Stimulated activated CD4-positive, alpha-beta T cell treated with anti-CD3 and anti-CD28 coated beads, Interleukin-4, amount 100 ng/mL, for 4 hours (primary cell): Measurements from ENCODE around the gene COL27A1.

ENCODE experiments used
- DNase-seq, 2 experiments: peaks; one replicate each; pipeline ENCODE4 v3.0.0-alpha.2; 2020

The COL27A1 gene

DNA sequence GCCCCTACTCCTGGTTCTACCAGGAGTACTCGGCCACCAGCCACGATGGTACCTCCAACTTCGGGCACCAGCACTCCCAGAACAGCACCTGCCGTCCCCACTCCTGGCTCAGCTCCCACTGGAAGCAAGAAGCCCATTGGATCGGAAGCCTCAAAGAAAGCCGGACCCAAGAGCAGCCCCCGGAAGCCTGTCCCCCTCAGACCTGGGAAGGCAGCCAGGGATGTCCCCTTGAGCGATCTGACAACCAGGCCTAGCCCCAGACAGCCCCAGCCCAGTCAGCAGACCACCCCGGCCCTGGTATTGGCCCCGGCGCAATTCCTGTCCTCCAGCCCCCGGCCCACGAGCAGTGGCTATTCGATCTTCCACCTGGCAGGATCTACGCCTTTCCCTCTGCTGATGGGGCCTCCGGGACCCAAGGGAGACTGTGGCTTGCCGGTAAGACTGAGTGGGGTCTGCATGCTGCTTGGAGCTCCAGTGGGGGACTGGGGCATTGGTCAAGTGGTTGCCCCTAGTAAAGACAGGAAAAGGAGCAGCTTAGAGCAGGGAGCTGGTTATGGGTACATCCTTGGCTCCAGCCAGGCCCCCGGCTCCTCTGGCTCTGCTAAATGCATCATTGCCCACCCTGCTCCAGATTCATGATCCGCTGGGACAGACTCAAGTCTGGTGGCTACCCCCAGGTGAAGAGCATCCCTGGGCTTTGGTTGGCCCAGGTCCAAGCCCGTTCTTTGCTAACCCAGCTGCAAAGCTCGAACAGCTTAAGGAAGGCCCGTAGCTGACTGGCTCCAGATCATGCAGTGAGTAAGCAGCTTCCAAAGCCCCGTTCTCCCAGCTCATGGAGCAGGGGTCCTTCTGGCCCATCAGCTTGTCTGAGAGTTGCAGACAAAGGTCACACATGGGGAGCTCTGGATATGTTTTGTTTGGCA is 14.0 kb downstream of the COL27A1 start:
- DNase-seq: no peak

DNA sequence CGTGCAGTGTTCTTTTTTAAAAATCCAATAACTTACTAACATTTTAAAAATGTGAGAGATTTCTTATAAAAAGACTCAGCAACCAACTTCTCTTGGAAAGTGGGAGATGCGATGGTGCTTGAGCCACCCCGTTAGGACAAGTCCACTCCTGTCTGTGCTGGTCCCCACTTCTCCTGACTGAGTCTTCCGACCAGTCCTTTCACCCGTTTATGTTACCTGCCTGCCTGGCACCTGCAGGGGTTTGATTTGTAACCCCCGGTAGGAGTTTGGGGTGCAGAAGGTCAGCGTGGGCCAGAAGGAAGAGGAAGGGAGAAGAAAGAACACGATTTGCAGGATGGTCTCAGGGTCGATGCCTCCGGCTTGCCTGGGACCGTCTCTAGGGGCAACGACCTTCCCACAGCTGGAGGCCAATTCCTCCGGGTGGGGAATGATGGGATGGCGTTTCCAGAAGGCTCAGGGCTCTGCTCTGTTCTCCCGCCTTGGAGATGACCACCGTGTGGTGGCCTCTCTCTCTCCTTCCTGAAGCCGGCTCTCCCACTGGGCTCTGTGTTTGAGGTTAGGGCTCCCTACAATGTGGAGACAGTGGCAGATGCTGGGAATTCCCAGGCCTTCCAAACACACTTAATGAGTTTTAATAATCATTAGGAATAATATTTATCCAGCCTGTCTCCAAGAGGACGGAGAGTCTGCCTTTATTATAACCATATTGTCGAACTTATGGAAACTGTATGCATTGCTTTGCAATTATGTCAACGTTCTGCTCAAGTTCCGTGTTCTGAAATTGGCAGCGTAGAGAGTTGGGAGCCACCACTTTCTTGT is 14.8 kb downstream of the COL27A1 start:
- DNase-seq: no peak

DNA sequence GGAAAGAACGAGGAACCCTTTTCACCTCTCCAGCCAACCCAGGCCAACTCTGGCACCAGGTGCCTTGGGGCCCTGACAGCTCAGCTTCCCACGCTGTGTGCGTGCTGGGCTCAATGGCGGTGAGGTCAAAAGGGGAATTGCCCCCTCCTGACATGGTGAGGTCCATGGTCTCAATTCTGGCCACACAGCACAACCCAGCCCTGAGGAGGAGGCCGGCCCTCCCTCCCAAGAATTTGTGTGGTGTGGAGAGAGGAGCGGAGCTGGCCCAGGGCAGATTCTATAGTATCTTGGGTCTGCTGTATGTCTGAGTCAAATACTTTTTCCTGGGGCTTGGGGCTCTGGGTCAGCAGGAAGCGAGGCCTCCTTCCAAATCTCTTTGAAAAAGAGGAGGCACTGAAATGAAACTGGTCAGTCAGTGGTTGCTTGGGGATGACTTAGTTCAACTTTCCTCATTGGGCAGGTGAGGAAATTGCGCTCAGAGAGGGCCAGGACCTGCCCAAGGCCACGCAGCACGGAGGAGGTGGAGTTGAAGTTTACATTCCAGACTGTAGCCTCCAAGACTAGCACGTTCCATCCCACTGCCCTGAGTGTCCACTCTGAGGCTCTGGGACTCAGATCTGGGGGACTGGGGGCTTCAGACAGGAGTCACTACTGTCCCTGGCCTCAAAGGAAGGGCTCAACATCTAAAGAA is 15.6 kb downstream of the COL27A1 start:
- no peak for DNase-seq

DNA sequence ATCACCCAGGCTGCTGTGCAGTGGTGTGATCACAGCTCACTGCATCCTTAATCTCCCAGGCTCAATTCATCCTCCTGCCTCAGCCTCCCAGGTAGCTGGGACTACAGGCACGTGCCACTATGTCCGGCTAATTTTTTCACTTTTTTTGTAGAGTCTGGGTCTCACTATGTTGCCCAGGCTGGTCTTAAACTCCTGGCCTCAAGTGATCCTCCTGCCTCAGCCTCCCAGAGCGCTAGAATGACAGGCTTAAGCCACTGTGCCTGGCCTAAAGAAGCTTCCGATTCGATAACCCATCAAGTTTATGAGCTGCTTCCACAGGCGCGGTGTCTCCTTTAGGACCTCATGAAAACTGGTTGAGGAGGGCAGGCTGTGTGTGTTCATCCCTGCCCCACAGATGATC is 16.2 kb downstream of the COL27A1 start:
- no peak for DNase-seq

DNA sequence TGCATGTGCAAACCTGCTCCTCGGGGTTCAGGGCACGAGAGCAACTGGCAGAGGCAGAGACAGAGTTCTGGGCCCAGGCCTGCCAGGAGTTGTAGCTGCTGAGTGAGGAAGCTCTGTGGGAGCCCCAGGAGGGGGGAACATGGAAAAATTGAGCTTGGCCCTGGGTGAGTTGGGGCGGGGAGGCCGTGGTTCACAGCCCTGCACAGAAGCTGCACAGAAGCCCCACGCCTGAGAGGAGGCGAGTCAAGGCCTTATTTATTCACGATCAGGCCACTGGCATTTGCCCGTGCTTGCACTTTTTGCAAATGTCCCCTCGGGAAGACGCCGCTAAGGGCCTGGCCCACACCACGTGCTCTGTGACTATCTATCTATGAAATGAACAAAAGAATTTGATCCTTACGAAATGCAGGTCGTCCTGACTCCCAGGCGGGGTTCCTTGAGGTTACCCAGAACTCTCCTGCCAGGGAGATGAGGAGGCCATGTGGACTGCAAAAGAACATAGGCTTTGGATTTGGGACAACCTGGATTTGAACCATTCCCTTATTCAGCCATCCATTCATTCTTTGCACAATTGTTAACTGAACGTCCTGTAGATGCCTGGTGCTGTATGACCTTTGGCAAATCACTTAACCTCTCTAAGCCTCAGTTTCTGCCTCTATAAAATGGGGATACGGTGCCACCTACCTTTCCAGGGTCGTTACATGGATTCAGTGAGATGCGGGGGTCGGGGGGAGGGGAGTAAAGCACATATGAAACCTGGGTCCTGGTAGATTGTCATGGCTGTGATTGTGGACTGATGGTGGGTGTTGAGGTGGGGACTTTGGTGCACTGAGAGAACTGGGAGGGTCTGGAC is 17.9 kb downstream of the COL27A1 start:
- no peak for DNase-seq

DNA sequence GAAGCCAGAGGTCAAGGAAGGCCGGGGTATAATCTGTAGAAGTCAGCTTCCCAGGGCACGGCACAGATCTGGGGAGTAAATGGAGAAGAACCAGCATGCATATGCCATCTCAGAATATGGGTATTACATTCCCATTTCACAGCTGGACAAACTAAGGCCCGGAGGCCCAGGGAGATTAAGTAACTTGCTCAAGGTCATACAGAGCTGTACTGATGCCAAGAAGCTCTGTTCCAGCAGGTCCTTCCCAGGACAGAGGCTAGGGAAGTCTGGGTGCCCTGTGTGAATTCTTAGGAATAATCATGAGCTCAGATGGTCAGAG is 19.2 kb downstream of the COL27A1 start:
- no peak for DNase-seq

DNA sequence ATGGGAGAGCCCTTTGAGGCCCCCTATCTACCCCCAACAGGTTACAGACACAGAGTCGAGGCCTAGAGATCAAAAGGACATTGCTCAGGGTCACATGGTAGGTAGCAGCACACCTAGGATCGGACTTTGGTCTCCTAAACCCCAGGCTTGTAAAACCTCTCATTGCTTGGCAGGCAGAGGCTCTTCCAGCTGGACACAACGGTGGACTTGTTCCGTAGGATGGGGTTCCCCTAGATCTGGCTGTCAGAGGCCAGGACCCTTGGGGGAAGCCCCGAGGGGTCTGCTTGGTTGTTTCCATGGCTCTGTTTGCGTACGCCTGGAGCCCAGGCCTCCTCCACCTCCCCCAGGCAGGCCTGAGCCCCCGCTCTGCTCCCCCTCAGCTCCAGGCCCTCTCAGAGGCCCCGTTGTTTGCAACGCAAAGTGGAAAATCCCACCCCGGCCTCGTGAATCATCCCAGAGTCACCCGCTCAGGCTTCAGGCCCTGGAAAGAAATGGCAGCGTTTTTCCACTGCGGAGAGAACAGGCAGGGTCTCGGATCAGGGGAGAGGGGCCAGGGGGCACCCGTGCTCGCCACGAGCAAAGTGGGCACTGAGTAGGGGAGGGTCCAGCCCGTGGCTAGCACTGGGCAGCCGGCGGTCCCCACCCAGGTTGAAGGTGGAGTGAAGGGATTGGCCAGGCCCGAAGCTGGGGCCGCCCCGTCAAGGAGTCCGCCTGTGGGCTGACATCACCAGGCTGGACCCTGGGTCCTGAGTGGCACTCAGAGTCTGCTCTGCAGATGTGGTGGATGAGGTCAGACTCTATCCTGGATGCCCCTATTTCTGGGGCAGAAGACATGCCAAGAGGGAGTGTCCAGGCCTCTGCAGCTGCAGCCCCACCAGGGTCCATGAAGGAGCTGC is 19.8 kb downstream of the COL27A1 start:
- DNase-seq: no peak

DNA sequence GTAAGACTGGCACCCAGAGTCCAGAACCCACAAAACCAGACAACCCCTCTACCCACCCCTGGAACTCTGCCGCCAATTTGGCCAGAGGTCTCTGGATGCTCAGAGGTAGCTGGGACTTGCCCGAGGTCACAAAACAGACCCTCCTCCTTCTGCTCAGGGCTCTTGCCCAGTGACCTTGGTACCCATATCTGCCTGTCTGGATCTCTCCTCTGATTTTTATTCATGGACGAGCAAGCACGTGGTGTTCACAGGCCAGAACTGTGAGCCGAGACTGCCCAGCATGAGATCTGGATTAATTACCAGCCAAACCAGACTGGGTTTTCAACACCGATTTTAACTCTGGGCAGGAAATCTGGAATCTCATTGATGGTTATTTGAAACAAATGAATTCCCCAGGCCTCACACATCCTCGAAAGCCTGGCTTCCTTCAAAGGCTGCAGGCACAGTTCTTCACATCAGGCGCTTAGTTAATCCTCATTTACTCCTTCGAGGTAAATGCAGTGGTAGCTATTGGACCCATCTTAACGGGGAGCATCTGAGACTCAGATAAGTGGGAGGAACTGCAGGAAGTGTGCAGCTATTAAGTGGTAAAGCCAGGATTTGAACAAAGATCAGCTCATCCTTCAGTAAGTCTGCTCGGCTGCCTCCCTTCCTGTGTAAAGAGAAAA is 21.4 kb downstream of the COL27A1 start:
- no peak for DNase-seq

DNA sequence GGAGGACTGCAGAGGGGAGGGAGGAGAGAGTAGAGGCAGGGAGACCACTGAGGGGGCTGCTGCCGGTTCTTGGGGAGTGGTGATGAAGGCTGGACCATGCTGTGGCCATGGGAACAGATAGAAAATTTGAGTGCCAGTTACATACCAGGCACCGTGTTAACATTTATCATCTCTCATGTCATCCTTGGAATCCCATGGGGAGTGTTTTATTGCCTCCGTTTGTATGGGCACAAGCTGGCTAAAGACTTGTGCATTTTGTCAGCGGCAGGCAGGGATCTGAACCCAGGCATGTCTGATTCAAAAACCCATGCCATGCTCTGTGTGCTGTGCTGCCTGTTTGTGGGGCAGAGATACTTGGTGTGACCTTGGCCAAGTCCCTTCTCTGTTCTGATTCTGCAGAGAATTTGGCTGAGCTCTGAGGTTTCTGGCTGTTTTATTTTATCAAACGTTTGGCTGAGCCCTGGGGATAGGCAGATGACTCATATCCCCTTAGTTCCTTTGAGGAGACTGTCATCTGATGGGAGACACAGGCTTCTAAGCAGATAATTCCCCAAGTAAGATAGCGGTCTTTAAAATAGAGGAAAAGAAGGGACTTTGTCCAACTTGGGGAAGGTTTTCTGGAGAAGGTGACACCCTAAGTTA is 22.2 kb downstream of the COL27A1 start:
- no peak for DNase-seq

DNA sequence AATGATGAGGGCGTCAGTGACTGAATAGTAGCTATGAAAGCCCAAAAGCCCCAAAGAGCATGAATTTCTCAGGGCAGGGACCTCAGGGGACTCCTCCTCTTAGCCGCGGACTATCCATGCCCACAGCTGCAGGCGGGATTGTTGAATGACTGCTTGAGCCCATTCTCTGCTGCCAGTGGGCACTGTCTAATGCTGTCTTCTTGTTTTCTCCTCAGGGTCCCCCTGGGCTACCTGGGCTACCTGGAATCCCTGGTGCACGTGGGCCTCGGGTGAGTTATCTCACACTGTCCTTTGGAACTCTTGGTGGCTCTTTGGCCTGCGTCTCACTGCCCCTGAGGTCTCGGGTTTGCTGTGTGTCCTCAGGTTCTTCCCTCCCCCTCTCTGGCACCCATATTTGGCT is 22.7 kb downstream of the COL27A1 start:
- DNase-seq: no peak

DNA sequence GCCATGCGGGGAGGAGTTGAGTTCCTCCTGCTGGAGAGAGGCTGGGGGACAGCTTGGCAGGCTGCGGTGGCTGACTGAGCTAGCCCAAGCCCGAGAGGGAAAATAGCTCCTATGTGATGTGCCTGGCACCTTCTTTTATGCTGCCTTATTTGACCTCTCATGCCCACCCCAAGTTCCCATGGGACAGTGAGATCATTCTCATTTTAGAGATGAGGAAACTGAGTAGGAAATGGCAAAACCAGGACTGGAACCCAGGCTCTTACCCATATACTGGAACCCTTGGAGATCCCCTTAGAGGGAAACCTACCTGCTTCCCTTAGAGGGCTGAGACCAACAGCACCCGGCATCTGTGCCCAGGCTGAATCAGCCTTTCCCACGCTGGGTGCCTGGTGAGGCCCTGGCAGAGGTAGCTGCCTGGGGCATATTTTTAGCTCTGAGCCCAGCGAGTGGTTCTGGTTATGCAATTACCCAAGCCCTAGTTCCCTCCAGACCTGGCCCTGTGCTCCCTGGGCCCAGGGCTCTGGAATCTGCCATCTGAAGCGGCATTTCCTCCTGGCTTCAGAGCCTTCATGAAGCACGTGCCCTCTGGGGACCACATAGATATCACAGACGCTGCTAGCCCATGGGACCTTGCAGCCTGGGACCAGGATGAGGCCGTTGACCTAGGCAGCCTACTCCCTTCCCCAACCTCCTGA is 23.6 kb downstream of the COL27A1 start:
- no peak for DNase-seq

DNA sequence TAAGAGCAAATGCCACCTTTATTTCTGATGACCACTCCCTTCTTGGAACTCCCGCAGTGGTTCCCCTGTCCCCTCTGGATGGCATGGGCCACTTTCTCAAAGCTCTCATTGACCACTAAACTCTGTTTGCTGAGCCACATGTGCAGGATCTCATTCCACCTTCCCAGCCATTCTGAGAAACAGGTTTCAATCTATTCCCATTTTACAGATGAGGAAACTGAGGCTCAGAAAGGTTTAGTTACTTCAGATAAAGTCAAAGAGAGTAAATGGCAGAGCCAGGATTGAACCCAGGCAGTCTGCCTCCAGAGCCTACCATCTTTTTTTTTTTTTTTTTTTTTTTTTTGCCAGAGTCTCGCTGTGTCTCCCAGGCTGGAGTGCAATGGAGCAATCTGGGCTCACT is 24.2 kb downstream of the COL27A1 start:
- DNase-seq: no peak

DNA sequence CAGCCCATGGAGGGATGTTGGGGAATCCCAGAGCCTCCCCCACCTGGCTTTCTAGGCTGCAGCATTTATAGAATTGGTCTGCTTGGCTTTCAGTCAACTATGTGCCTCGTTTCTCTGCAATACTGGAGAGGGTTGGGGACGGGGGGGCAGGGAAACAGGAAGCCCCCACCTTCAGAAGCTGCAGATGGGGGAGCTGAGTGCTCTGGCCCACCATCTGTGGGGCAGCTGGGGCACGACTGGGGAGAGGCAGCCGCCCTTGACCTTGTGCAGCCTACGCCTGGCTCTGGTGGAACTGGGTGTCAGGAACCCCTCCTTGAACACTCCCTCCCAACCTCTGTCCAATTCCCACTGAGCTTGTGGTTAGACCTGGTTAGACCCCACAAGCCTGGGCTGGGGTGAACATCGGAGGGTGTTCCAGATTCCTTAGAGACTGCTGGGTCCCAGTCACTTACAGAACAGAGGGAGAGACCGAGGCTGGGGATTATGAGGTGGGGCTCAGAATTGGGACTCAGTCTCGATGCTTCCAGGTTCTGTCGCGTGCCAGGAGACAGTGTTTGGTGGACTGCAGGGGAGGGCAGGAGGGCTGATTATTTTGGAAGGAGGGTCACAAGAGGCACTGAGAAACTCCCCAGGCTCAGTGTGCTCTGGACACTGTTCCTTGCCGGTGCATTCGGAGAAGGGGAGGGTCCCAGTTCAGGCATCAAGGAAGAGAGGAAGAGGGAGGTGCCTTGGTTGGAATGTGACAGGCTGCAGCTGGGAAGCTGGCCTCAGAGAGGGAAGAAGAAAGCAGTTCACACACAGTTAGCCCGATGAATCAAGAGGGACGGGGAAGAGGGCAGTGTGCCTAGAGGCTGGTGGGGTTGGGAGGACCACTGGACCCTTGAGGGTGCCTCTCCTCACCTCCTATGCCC is 25.6 kb downstream of the COL27A1 start:
- no peak for DNase-seq

DNA sequence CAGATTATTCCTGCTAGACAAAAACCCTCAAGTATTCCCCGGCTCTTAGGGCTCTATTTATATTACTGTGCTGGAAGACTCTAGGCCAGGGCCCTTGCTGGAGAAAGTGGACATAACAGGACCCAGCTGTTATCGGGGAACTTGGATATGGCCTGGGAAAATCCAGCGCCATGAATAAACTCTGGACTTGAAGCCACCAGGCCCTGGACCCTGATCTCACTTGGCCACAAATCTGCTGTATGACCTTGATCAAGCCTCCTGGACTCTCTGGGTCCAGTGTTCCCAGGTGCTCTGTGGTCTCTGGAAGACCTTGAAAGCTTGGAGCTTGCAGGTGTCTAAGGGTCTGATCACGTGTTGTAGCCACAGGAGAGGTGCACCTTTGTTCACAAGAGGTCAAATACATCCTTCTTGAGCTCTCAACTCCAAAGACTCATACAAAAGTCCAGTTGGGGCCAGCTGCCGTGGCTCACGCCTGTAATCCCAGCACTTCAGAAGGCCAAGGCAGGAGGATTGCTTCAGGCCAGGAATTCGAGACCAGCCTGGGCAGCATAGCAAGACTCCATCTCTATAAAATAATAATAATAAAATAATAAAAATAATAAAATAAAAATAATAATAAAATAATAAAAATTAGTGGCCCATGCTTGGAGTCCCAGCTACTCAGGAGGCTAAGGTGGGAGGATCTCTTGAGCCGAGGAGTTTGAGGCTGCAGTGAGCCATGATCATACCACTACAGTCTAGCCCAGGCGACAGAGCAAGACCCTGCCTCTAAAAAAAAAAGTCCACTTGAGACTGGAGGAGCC is 26.5 kb downstream of the COL27A1 start:
- no peak for DNase-seq

DNA sequence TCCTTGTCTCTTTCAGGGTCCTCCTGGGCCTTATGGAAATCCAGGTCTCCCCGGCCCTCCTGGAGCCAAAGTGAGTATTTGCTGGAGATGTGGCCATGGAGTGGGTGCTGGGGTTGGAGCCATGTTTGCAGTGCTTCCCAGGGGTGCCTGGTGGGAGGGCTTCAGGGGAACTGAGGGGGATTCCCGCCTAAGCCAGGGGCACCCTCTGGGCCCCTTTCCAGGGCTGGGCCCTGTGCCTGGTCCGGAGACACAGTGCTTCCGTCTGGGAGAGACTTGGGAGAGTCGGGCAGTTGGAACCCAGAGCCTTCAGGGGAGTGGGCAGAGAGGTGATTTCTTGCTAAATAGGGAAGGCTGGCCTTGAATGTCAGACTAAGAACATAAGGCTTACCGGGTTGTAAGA is 27.7 kb downstream of the COL27A1 start:
- DNase-seq: no peak

DNA sequence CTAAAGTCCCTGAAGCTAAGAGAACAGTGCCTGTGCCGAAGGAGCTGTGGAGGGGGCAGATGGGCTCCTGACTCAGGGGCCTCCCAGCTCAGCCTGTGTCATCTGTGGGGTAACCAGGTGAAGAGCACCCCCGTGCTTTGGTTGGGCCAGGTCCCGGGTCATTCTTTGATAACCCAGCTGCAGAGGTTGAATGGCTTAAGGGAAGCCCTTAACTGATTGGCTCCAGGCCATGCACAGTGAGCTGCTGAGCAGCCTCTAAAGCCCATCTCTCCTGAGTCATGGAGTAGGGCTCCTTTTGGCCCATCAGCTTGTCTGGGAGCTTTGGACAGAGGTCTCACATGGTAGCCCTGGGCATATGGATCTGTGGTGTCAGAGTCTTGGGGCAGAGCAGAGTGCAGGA is 28.7 kb downstream of the COL27A1 start:
- DNase-seq: no peak

DNA sequence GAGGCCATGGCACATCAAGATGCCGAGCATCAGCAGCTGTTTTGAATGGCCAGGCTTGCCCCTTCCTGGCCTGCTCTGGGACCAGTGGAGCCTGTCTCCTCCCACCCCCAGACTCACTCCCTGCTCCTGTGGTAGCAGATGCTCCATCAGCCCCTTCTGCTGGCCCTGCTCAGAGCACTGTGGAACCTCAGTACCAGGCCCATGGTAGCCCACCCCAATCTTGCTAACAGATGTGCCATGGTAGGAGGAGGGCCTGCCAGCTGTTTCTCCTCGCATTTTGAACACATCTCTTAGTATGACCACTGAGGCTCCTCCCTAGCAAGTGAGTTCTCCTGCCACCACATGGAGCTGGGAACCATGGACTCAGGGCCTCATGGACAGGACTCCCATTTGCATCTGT is 29.5 kb downstream of the COL27A1 start:
- DNase-seq: no peak
